Measurements from ENCODE around the gene ATP6V0E2.
"Not testable (repeated sequence)": the region's sequence is repeated elsewhere in the genome, so short reads cannot be mapped to it uniquely, and the experiment has no call there.

Gene ATP6V0E2

DNA sequence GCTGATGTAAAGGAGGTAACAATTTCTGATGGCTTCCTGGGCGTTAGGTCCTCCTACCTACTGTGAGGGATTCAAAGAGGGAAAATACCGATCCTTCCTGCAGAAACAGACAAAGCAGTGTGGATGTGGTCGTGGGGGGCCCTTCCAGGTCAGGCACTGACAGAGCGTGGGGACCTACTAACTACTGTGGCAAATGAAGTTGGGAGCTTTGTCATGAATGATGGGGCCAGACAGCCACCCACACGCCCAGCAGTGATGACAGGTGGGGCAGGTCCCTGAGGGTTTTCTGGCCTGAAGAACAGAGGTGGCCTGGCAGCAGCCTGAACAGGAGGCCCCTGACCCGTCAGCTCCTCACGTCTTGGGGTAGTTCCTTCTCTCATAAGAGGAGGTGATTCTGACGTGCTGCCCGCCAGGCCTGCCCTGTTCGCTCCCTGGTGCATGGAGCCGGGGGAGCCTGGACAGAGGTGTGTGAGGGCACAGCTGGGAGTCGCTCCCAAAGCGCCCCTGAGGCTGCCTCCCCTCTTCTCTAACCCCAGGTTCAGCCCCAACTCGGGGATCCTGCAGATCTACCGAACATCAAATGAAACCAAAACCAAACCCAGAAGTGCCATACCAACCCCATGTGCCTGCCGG lies 4.2 kb downstream of the ATP6V0E2 start:
- in situ Hi-C loops (cut with MboI; ENCODE audit: low sequenced_read_pairs) = no loop called here

- in situ Hi-C loops (cut with MboI; ENCODE audit: low sequenced_read_pairs) = no loop called here
Observed at GRCh38 chr7:149878523-149878921, 4.8 kb downstream of the ATP6V0E2 start.

GRCh38 chr7:149879271-149879743 lies 5.5 kb downstream of the ATP6V0E2 start:
- in situ Hi-C loops (cut with MboI; ENCODE audit: low sequenced_read_pairs) = no loop called here

DNA sequence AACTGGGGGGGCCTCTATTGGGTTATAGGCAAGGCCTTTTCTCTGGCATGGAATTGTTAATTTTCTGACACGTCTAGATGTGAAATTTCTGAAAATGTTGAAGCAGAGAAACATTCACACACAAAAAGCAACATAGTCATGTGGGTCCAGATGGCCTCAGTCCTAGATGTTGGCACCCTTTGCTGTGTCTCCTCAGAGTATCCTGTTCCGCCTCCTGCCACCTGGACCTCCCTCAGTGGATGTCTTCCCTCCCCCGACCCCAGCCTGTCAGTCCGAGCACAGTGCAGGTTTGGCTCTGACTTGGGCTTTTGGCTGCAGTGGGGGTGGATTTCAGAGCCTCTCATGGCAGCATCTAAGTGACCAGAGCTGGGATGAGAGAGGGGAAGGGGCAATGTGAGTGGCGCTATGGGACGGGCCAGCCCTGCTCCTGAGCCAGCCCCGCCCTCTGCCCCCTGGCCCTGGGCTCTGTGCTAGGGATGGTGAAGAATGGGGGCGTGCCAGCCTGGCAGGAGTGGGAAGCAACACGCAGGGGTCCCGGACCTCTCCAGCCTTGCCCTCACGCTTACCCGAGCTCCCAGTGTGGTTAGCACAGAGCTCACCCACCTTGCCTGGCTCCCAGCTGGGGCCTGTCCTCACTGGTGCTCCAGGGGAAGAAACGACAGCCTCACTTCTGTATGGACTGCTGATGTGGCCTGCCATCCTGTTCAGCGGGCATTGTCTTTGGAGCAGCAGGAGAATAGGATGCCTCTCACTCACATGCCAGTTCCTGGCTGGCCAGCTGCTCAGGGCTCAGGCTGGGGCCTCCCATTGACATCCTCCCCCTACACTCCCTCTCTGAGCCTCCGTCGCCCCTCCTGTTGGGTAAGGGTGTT lies 6.2 kb downstream of the ATP6V0E2 start:
- in situ Hi-C loops (cut with MboI; ENCODE audit: low sequenced_read_pairs) = no loop called here

- in situ Hi-C loops (cut with MboI; ENCODE audit: low sequenced_read_pairs) = no loop called here
Observed at GRCh38 chr7:149880638-149881311, 7.0 kb downstream of the ATP6V0E2 start.

GRCh38 chr7:149881328-149882247 lies 7.8 kb downstream of the ATP6V0E2 start:
- in situ Hi-C loops (cut with MboI; ENCODE audit: low sequenced_read_pairs) = no loop called here

GRCh38 chr7:149882248-149883047 lies 8.7 kb downstream of the ATP6V0E2 start:
- in situ Hi-C loops (cut with MboI; ENCODE audit: low sequenced_read_pairs) = no loop called here

- in situ Hi-C loops (cut with MboI; ENCODE audit: low sequenced_read_pairs) = no loop called here
Observed at GRCh38 chr7:149883048-149883438, 9.3 kb downstream of the ATP6V0E2 start.

DNA sequence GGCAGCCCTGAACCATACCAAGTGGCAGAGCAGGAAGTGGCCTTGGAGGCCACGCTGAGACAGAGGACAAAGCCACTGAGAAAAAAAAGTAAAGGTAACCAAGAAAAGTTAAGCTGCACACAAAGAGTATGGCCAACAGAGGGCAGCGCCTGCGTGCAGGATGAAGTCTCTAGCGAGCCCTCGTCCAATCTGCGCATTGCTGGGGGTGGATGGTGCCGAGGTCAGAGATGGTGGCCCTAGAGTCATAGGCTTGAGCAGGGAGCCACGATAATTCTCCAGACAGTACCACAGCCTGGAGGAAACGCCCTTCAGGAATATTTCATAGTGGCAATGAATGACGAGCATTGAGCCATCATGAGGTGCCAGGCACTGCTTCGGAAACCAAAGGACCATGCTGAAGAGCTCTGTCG lies 9.7 kb downstream of the ATP6V0E2 start:
- in situ Hi-C loops (cut with MboI; ENCODE audit: low sequenced_read_pairs) = no loop called here

DNA sequence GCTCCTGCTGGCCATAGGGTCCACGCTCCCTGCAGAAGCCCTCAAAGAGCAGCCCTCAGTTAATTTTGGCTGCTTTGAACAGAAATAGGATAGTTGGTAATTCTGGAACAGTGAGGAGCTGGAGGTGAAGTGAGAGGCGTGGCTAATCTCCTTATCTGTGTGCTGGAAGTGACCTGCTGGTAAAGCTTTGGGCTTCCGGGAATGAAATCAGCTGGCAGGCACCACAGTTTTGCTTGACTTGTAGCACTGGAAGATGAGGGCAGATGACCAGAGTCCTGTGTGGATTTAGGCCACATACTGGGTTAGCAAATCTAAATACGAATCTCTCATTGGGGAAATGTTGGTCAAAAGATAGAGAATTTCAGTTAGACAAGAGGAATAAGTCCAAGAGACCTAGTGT lies 10.2 kb downstream of the ATP6V0E2 start:
- in situ Hi-C loops (cut with MboI; ENCODE audit: low sequenced_read_pairs) = no loop called here

GRCh38 chr7:149884541-149884940 lies 10.8 kb downstream of the ATP6V0E2 start:
- in situ Hi-C loops (cut with MboI; ENCODE audit: low sequenced_read_pairs) = no loop called here

GRCh38 chr7:149885191-149886017 lies 11.6 kb downstream of the ATP6V0E2 start:
- in situ Hi-C loops (cut with MboI; ENCODE audit: low sequenced_read_pairs) = no loop called here

- in situ Hi-C loops (cut with MboI; ENCODE audit: low sequenced_read_pairs) = no loop called here
Observed at GRCh38 chr7:149886018-149886415, 12.2 kb downstream of the ATP6V0E2 start.

GRCh38 chr7:149887311-149887710 lies 13.5 kb downstream of the ATP6V0E2 start:
- in situ Hi-C loops (cut with MboI; ENCODE audit: low sequenced_read_pairs) = no loop called here

DNA sequence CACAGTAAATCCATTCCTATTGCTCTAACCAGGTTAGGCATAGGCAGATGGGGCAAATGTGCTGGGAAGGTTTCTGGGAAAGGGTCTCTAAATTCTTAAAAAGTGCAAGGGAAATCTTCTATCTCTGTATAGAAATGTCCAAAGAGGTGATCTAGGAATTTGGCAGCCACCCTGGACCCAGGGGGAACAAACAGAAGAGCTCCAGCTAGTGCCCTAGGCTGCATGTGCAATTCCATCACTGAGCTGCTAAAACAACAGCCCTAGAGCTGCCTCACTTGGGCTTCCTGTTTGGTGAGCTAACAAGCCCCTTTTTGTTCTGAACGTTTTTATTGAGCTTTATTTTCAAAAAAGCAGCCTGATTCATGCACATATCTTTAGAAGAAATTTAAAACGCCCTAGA lies 16.9 kb downstream of the ATP6V0E2 start:
- in situ Hi-C loops (cut with MboI; ENCODE audit: low sequenced_read_pairs) = not testable (repeated sequence)

DNA sequence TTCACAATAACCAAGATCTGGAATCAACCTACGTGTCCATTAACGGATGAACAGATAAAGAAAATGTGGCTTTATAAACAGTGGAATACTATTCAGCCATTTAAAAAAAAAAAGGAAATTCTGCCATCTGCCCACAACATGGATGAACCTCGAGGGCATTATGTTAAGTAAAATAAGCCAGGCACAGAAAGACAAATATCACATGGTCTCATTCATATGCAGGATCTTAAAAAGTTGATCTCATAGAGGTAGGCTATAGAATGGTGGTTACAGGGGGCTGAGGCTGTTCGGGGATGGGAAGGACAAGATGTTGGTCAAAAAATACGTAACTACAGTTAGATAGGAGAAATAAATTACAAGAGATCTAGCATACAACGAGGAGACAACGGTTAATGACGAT lies 21.2 kb downstream of the ATP6V0E2 start:
- in situ Hi-C loops (cut with MboI; ENCODE audit: low sequenced_read_pairs) = not testable (repeated sequence)

GRCh38 chr7:149907776-149908376 lies 34.1 kb downstream of the ATP6V0E2 start:
- in situ Hi-C loops (cut with MboI; ENCODE audit: low sequenced_read_pairs) = not testable (repeated sequence)

DNA sequence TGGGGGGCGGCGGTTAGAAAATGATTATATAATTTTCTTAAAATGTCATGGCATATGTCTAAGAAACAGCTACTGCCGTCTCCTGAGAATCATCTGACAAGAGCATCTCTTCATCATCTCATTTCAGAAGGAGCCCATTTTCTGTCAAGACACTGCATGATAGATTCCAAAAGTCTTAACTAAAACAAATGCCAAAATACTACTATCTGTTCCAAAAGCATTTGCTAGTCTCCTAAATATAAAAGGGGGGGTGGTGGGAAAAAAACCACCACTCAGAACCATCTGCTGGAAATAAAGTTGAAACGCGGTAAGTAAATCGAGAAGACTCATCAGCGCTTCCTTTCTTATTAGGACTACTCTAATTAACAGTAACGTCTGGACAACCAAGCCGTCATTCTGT lies 36.5 kb downstream of the ATP6V0E2 start:
- in situ Hi-C loops (cut with MboI; ENCODE audit: low sequenced_read_pairs) = not testable (repeated sequence)
